CD4-positive, alpha-beta T cell treated with Interleukin-15 for 4 hours (primary cell): ENCODE results near the gene FRMD5.

Source experiments
- DNase-seq: peaks from one replicate; pipeline ENCODE4 v3.0.0-alpha.2; 2020; ENCODE audit warnings: low spot score

The FRMD5 gene

GRCh38 chr15:44160796-44161195, 34.3 kb downstream of the FRMD5 start:
- no peak for DNase-seq

- no peak for DNase-seq
Measured at GRCh38 chr15:44159492-44159891, 35.6 kb downstream of the FRMD5 start.

GRCh38 chr15:44158111-44158510, 37.0 kb downstream of the FRMD5 start:
- DNase-seq = no peak

GRCh38 chr15:44157679-44158078, 37.4 kb downstream of the FRMD5 start:
- DNase-seq = no peak

- DNase-seq = no peak
Measured at GRCh38 chr15:44153352-44153751, 41.7 kb downstream of the FRMD5 start.

- DNase-seq = no peak
Measured at GRCh38 chr15:44149224-44149623, 45.8 kb downstream of the FRMD5 start.

GRCh38 chr15:44148580-44148979, 46.5 kb downstream of the FRMD5 start:
- DNase-seq = no peak

GRCh38 chr15:44147636-44148035, 47.4 kb downstream of the FRMD5 start:
- no peak for DNase-seq

- no peak for DNase-seq
Measured at GRCh38 chr15:44145495-44145894, 49.6 kb downstream of the FRMD5 start.

- no peak for DNase-seq
Measured at GRCh38 chr15:44144992-44145391, 50.1 kb downstream of the FRMD5 start.

GRCh38 chr15:44144184-44144583, 50.9 kb downstream of the FRMD5 start:
- DNase-seq = no peak

- DNase-seq = no peak
Measured at GRCh38 chr15:44137750-44138149, 57.3 kb downstream of the FRMD5 start.

GRCh38 chr15:44136991-44137477, 58.0 kb downstream of the FRMD5 start:
- DNase-seq = no peak

- no peak for DNase-seq
Measured at GRCh38 chr15:44132057-44132456, 63.0 kb downstream of the FRMD5 start.

- no peak for DNase-seq
Measured at GRCh38 chr15:44130778-44131177, 64.3 kb downstream of the FRMD5 start.

- DNase-seq = no peak
Measured at GRCh38 chr15:44129911-44130310, 65.2 kb downstream of the FRMD5 start.

- no peak for DNase-seq
Measured at GRCh38 chr15:44128443-44128842, 66.6 kb downstream of the FRMD5 start.

- no peak for DNase-seq
Measured at GRCh38 chr15:44125879-44126278, 69.2 kb downstream of the FRMD5 start.

GRCh38 chr15:44102675-44103254, 92.3 kb downstream of the FRMD5 start:
- no peak for DNase-seq

- DNase-seq = no peak
Measured at GRCh38 chr15:44101944-44102343, 93.1 kb downstream of the FRMD5 start.

GRCh38 chr15:44101286-44101685, 93.8 kb downstream of the FRMD5 start:
- DNase-seq = no peak

- DNase-seq = no peak
Measured at GRCh38 chr15:44099671-44100070, 95.4 kb downstream of the FRMD5 start.

GRCh38 chr15:44097552-44097951, 97.5 kb downstream of the FRMD5 start:
- no peak for DNase-seq

GRCh38 chr15:44096596-44096995, 98.5 kb downstream of the FRMD5 start:
- DNase-seq = no peak

- DNase-seq = no peak
Measured at GRCh38 chr15:44094781-44095180, 100.3 kb downstream of the FRMD5 start.
